HepG2 (cell line): ENCODE measurements around the gene SYTL5. TPM values are rescaled to one million over a fixed set of nuclear protein-coding genes. Genes with fewer than 3 reads are reported as not detected.

Experiments
- ATAC-seq: fragments of 200-7000 bp; cut with Tn5 transposase; 3 replicates; pipeline ENCODE4 v1.9.1; 2020; ENCODE audit warnings: mild to moderate bottlenecking, moderate library complexity
- BruUV-seq: library from RNA; stranded (reverse); fragments of 400-500 nt; replicated peaks from 2 replicates; lab custom pipeline; 2021; lab: Mats Ljungman, UMichigan
- CTCF ChIA-PET: fragments of 300-600 bp; formaldehyde crosslinking; extraction: SDS; loops from one replicate; lab custom pipeline; 2021; ENCODE audit warnings: low total read pairs, inconsistent platforms, low intra/inter-chr PET ratio; lab: Yijun Ruan, JAX
- POLR2A ChIA-PET: fragments of 350-600 bp; sonication (Branson Sonifier 250); formaldehyde crosslinking; loops from one replicate; lab custom pipeline; 2020; ENCODE audit warnings: antibody characterized with exemption, inconsistent platforms; lab: Yijun Ruan, JAX
- DNase-seq: peaks from one replicate; pipeline ENCODE4 v3.0.0-alpha.2; 2015; ENCODE audit warnings: low spot score
- FAIRE-seq: peaks from 3 replicates; lab custom pipeline; 2011; peaks lifted over from hg19 to GRCh38; lab: Jason Lieb, UNC
- H2AFZ ChIP-seq: one replicate; pipeline ENCODE4 v1.6.1; 2011; ENCODE audit warnings: low read length, inconsistent platforms
- H3K27ac ChIP-seq: fragments of 300-600 bp; 3 replicates; pipeline ENCODE4 v1.8.0; 2011; ENCODE audit warnings: mixed run types, mild to moderate bottlenecking, mixed read lengths, low read length, inconsistent platforms; ENCODE audit not compliant: insufficient read depth; ENCODE audit errors: extremely low read length
- H3K27me3 ChIP-seq, 2 experiments: fragments of 200-600 bp in 1 of 2; 2 replicates in 1 of 2; 3 replicates in 1 of 2; pipeline versions ENCODE4 v1.6.0 to v1.8.0; 2011; ENCODE audit warnings: low read length in 2 of 2, mild to moderate bottlenecking in 2 of 2, moderate library complexity in 2 of 2, inconsistent platforms in 1 of 2; ENCODE audit not compliant: insufficient read depth in 2 of 2, control insufficient read depth in 1 of 2
- H3K36me3 ChIP-seq, 2 experiments: fragments of 200-600 bp in 1 of 2; replicated peaks in 1 of 2; 2 replicates in 1 of 2; 3 replicates in 1 of 2; pipeline versions ENCODE4 v1.5.1 to v1.8.0; 2011; ENCODE audit warnings: low read length in 2 of 2, inconsistent platforms in 1 of 2; ENCODE audit not compliant: insufficient read depth in 2 of 2, control insufficient read depth in 1 of 2
- H3K4me1 ChIP-seq: 2 replicates; pipeline ENCODE4 v1.5.1; 2012; ENCODE audit warnings: low read length, inconsistent platforms; ENCODE audit not compliant: insufficient read depth
- H3K4me2 ChIP-seq: 2 replicates; pipeline ENCODE4 v1.6.0; 2011; ENCODE audit warnings: low read depth, low read length, inconsistent platforms
- H3K4me3 ChIP-seq, 3 experiments: fragments of 200-600 bp in 1 of 3; sonication (generic), shearing (Covaris generic) in 1 of 3; replicated peaks in 1 of 3; 2 replicates each; pipeline ENCODE4 v1.5.1; 2011 to 2016; ENCODE audit warnings: low read length in 3 of 3, inconsistent platforms in 2 of 3, low read depth in 2 of 3, mild to moderate bottlenecking in 2 of 3, control low read depth in 1 of 3, mixed read lengths in 1 of 3; ENCODE audit not compliant: insufficient read depth in 1 of 3
- H3K79me2 ChIP-seq: one replicate; pipeline ENCODE4 v1.6.1; 2011; ENCODE audit warnings: low read length, inconsistent platforms; ENCODE audit not compliant: insufficient read depth
- H3K9ac ChIP-seq: 2 replicates; pipeline ENCODE4 v1.6.0; 2011; ENCODE audit warnings: mild to moderate bottlenecking, low read depth, low read length, inconsistent platforms; ENCODE audit not compliant: insufficient read depth
- H3K9me3 ChIP-seq: 2 replicates; pipeline ENCODE4 v1.5.1; 2012; ENCODE audit warnings: mild to moderate bottlenecking, low read length
- H4K20me1 ChIP-seq: 2 replicates; pipeline ENCODE4 v1.6.0; 2011; ENCODE audit warnings: inconsistent platforms, mild to moderate bottlenecking, low read length, moderate library complexity; ENCODE audit not compliant: insufficient read depth
- AHDC1 ChIP-seq: sonication (generic); formaldehyde crosslinking; IDR thresholded peaks from 2 replicates; pipeline ENCODE4 v1.5.1; 2020; ENCODE audit warnings: mild to moderate bottlenecking, missing genetic modification reagents, borderline replicate concordance
- CSRNP2 ChIP-seq: sonication (generic); formaldehyde crosslinking; conservative IDR thresholded peaks from 2 replicates; pipeline ENCODE4 v1.8.0; 2022; ENCODE audit warnings: low read depth, missing genetic modification reagents
- DR1 ChIP-seq: sonication (generic); formaldehyde crosslinking; IDR thresholded peaks from 2 replicates; pipeline ENCODE4 v1.8.0; 2021; ENCODE audit warnings: mild to moderate bottlenecking, missing genetic modification reagents, inconsistent platforms
- GABPB1 ChIP-seq: IDR thresholded peaks from 2 replicates; pipeline ENCODE4 v1.6.1; 2016; ENCODE audit warnings: mild to moderate bottlenecking, missing genetic modification reagents, moderate library complexity, missing compliant biosample characterization
- MEIS2 ChIP-seq: sonication (generic); formaldehyde crosslinking; IDR thresholded peaks from 2 replicates; pipeline ENCODE4 v1.9.0; 2021; ENCODE audit warnings: mild to moderate bottlenecking, missing genetic modification reagents
- RARA ChIP-seq: IDR thresholded peaks from 2 replicates; pipeline ENCODE4 v1.6.1; 2016; ENCODE audit warnings: missing genetic modification reagents, missing compliant biosample characterization
- SKIL ChIP-seq: sonication (generic); formaldehyde crosslinking; IDR thresholded peaks from 2 replicates; pipeline ENCODE4 v1.8.0; 2022; ENCODE audit warnings: missing genetic modification reagents, mild to moderate bottlenecking, moderate library complexity, borderline replicate concordance
- TBP ChIP-seq: sonication (generic); formaldehyde crosslinking; IDR thresholded peaks from 2 replicates; pipeline ENCODE4 v1.5.0; 2020; ENCODE audit warnings: missing genetic modification reagents
- ZBTB25 ChIP-seq: IDR thresholded peaks from 2 replicates; pipeline ENCODE4 v1.6.1; 2018; ENCODE audit warnings: missing genetic modification reagents
- ZNF230 ChIP-seq: sonication (generic); formaldehyde crosslinking; IDR thresholded peaks from 2 replicates; pipeline ENCODE4 v1.4.0; 2020; ENCODE audit warnings: mild to moderate bottlenecking, missing genetic modification reagents
- ZNF382 ChIP-seq: sonication (generic); formaldehyde crosslinking; IDR thresholded peaks from 2 replicates; pipeline ENCODE4 v1.5.0; 2020; ENCODE audit warnings: missing genetic modification reagents, mild to moderate bottlenecking, borderline replicate concordance
- ZNF556 ChIP-seq: sonication (generic); formaldehyde crosslinking; IDR thresholded peaks from 2 replicates; pipeline ENCODE4 v1.4.0; 2020; ENCODE audit warnings: mild to moderate bottlenecking, missing genetic modification reagents, borderline replicate concordance
- ZNF616 ChIP-seq: sonication (generic); formaldehyde crosslinking; IDR thresholded peaks from 2 replicates; pipeline ENCODE4 v1.5.0; 2020; ENCODE audit warnings: low read depth, mild to moderate bottlenecking, missing genetic modification reagents
- WGBS: methylation state at CpG from one replicate; pipeline ENCODE4 v1.1.6; 2017; ENCODE audit warnings: low lambda C conversion rate; 5-methylcytosine and 5-hydroxymethylcytosine counted together
- in situ Hi-C: cut with HindIII; loops from 2 replicates; pipeline ENCODE4 v1.10.0; 2017; ENCODE audit warnings: low pct_unique_long_range_greater_than_20kb; ENCODE audit not compliant: extremely low pct_ligation_motif_present
- intact Hi-C: fragments of 100-400 bp; cut with micrococcal nuclease; formaldehyde crosslinking; loops from one replicate; pipeline ENCODE4 v1.10.0; 2022; ENCODE audit not compliant: unreplicated experiment
- polyA plus RNA-seq, 8 experiments: library from polyadenylated mRNA; depleted of rRNA in 3 of 8; stranded (reverse) in 7 of 8; unstranded in 1 of 8; fragments of >200 nt; fragmentation: Illumina TruSeq in 4 of 8; extraction: Trizol in 4 of 8; gene quantifications; 2 replicates each; pipeline versions ENCODE4 v1.2.1 to v1.2.3, GENCODE V29; 2011 to 2016; ENCODE audit warnings: low read depth in 4 of 8, missing spikeins in 1 of 8, mixed read lengths in 1 of 8; ENCODE audit not compliant: insufficient read depth in 1 of 8
- total RNA-seq, 5 experiments: library from RNA; depleted of rRNA; stranded (reverse); fragments of >200 nt; fragmentation: Illumina TruSeq; extraction: Trizol; gene quantifications; 2 replicates each; pipeline ENCODE4 v1.2.3, GENCODE V29; 2016; ENCODE audit warnings: low read depth in 1 of 5

The SYTL5 gene
- total and polyA plus RNA-seq, 2 of the 13 experiments (the other 11 are each of a cell fraction or from before 2014, with no cell fraction given) = not detected

- DNase-seq (no peak), FAIRE-seq (no peak), ATAC-seq (no peak)
- H3K27me3 ChIP-seq = no peaks in the 10 kb centered on the region
- CTCF ChIA-PET = no interaction called here
- H3K9ac ChIP-seq = no peak overlapping the region
- H3K4me1 ChIP-seq = no peaks in the 10 kb centered on the region
- H4K20me1 ChIP-seq = no peaks in the 10 kb centered on the region
- POLR2A ChIA-PET = no interaction called here
- H3K4me3 ChIP-seq = no peak overlapping the region
- WGBS = 8% methylated on average over 1 of the region's 1 CpG
- no peak overlapping the region for H3K4me2 ChIP-seq
- in situ Hi-C loops = no loop called here
- H3K9me3 ChIP-seq = no peaks in the 10 kb centered on the region
- intact Hi-C loops = no loop called here
- BruUV-seq = no TSS peak
- H2AFZ ChIP-seq = no peak overlapping the region
- H3K79me2 ChIP-seq = no peaks in the 10 kb centered on the region
- no peaks in the 10 kb centered on the region for H3K36me3 ChIP-seq
- H3K27ac ChIP-seq = no peak overlapping the region
- TF ChIP-seq SKIL (CRISPR knock-in tag) (no peak), TBP (CRISPR knock-in tag) (no peak), CSRNP2 (no peak), ZNF556 (CRISPR knock-in tag) (no peak), ZBTB25 (CRISPR knock-in tag) (no peak), GABPB1 (no peak), AHDC1 (no peak), ZNF616 (no peak), DR1 (CRISPR knock-in tag) (no peak), RARA (no peak), ZNF382 (CRISPR knock-in tag) (no peak), MEIS2 (CRISPR knock-in tag) (no peak), ZNF230 (CRISPR knock-in tag) (no peak)
Observed at GRCh38 chrX:38052096-38052495, 45.7 kb downstream of the SYTL5 start.
